ENCODE measurements around the gene BBS12.
"Not testable (repeated sequence)": the region's sequence is repeated elsewhere in the genome, so short reads cannot be mapped to it uniquely, and the experiment has no call there.

The BBS12 gene

GRCh38 chr4:122764071-122764820 lies 31.7 kb downstream of the BBS12 start:
- in situ Hi-C loops (cut with HindIII; ENCODE audit: low sequenced_read_pairs): loop anchor here (25.0 kb wide), 1 partner anchor 148 kb away; the partner anchor contains the start of gene NUDT6

GRCh38 chr4:122764821-122765215 lies 32.3 kb downstream of the BBS12 start:
- in situ Hi-C loops (cut with HindIII; ENCODE audit: low sequenced_read_pairs): loop anchor here (25.0 kb wide), 1 partner anchor 147 kb away; the partner anchor contains the start of gene NUDT6

GRCh38 chr4:122765692-122766352 lies 33.3 kb downstream of the BBS12 start:
- in situ Hi-C loops (cut with HindIII; ENCODE audit: low sequenced_read_pairs): loop anchor here (25.0 kb wide), 1 partner anchor 146 kb away; the partner anchor contains the start of gene NUDT6

- in situ Hi-C loops (cut with HindIII; ENCODE audit: low sequenced_read_pairs): loop anchor here (25.0 kb wide), 1 partner anchor 146 kb away; the partner anchor contains the start of gene NUDT6
Measured at GRCh38 chr4:122766353-122766705, 33.8 kb downstream of the BBS12 start.

- in situ Hi-C loops (cut with HindIII; ENCODE audit: low sequenced_read_pairs): loop anchor here (25.0 kb wide), 1 partner anchor 145 kb away; the partner anchor contains the start of gene NUDT6
Measured at GRCh38 chr4:122766950-122767349, 34.4 kb downstream of the BBS12 start.

- in situ Hi-C loops (cut with HindIII; ENCODE audit: low sequenced_read_pairs): loop anchor here (25.0 kb wide), 1 partner anchor 141 kb away; the partner anchor contains the start of gene NUDT6
Measured at GRCh38 chr4:122771724-122772123, 39.2 kb downstream of the BBS12 start.

- in situ Hi-C loops (cut with HindIII; ENCODE audit: low sequenced_read_pairs): loop anchor here (25.0 kb wide), 1 partner anchor 140 kb away; the partner anchor contains the start of gene NUDT6
Measured at GRCh38 chr4:122772311-122772710, 39.8 kb downstream of the BBS12 start.

GRCh38 chr4:122772986-122773385 lies 40.5 kb downstream of the BBS12 start:
- in situ Hi-C loops (cut with HindIII; ENCODE audit: low sequenced_read_pairs): loop anchor here (25.0 kb wide), 1 partner anchor 139 kb away; the partner anchor contains the start of gene NUDT6

- in situ Hi-C loops (cut with HindIII; ENCODE audit: low sequenced_read_pairs): no loop called here
Measured at GRCh38 chr4:122775039-122775438, 42.5 kb downstream of the BBS12 start.

- in situ Hi-C loops (cut with HindIII; ENCODE audit: low sequenced_read_pairs): no loop called here
Measured at GRCh38 chr4:122775987-122776836, 43.7 kb downstream of the BBS12 start.

GRCh38 chr4:122776916-122777315 lies 44.4 kb downstream of the BBS12 start:
- in situ Hi-C loops (cut with HindIII; ENCODE audit: low sequenced_read_pairs): no loop called here

- in situ Hi-C loops (cut with HindIII; ENCODE audit: low sequenced_read_pairs): no loop called here
Measured at GRCh38 chr4:122777846-122778673, 45.6 kb downstream of the BBS12 start.

- in situ Hi-C loops (cut with HindIII; ENCODE audit: low sequenced_read_pairs): no loop called here
Measured at GRCh38 chr4:122781486-122781885, 49.0 kb downstream of the BBS12 start.

- in situ Hi-C loops (cut with HindIII; ENCODE audit: low sequenced_read_pairs): no loop called here
Measured at GRCh38 chr4:122783301-122784215, 51.1 kb downstream of the BBS12 start.

- in situ Hi-C loops (cut with HindIII; ENCODE audit: low sequenced_read_pairs): no loop called here
Measured at GRCh38 chr4:122784261-122784660, 51.8 kb downstream of the BBS12 start.

GRCh38 chr4:122785099-122785498 lies 52.6 kb downstream of the BBS12 start:
- in situ Hi-C loops (cut with HindIII; ENCODE audit: low sequenced_read_pairs): no loop called here

- in situ Hi-C loops (cut with HindIII; ENCODE audit: low sequenced_read_pairs): not testable (repeated sequence)
Measured at GRCh38 chr4:122786296-122786695, 53.8 kb downstream of the BBS12 start.

- in situ Hi-C loops (cut with HindIII; ENCODE audit: low sequenced_read_pairs): not testable (repeated sequence)
Measured at GRCh38 chr4:122786920-122787319, 54.4 kb downstream of the BBS12 start.

- in situ Hi-C loops (cut with HindIII; ENCODE audit: low sequenced_read_pairs): no loop called here
Measured at GRCh38 chr4:122787940-122788339, 55.4 kb downstream of the BBS12 start.
